HepG2 (cell line): ENCODE measurements around the gene HNRNPM. TPM values are rescaled to one million over a fixed set of nuclear protein-coding genes. Genes with fewer than 3 reads are reported as not detected.
A peak's percentile ranks its signal among the peaks of the same experiment; 100 is the strongest.
"Not testable (repeated sequence)": the region's sequence is repeated elsewhere in the genome, so short reads cannot be mapped to it uniquely, and the experiment has no call there.

Experiments
- ATAC-seq: fragments of 200-7000 bp; cut with Tn5 transposase; 3 replicates; pipeline ENCODE4 v1.9.1; 2020; ENCODE audit warnings: mild to moderate bottlenecking, moderate library complexity
- BruUV-seq: library from RNA; stranded (reverse); fragments of 400-500 nt; replicated peaks from 2 replicates; lab custom pipeline; 2021; lab: Mats Ljungman, UMichigan
- CTCF ChIA-PET: fragments of 300-600 bp; formaldehyde crosslinking; extraction: SDS; loops from one replicate; lab custom pipeline; 2021; ENCODE audit warnings: low total read pairs, inconsistent platforms, low intra/inter-chr PET ratio; lab: Yijun Ruan, JAX
- POLR2A ChIA-PET: fragments of 350-600 bp; sonication (Branson Sonifier 250); formaldehyde crosslinking; loops from one replicate; lab custom pipeline; 2020; ENCODE audit warnings: antibody characterized with exemption, inconsistent platforms; lab: Yijun Ruan, JAX
- DNase-seq: peaks from one replicate; pipeline ENCODE4 v3.0.0-alpha.2; 2015; ENCODE audit warnings: low spot score
- FAIRE-seq: peaks from 3 replicates; lab custom pipeline; 2011; peaks lifted over from hg19 to GRCh38; lab: Jason Lieb, UNC
- H2AFZ ChIP-seq: one replicate; pipeline ENCODE4 v1.6.1; 2011; ENCODE audit warnings: low read length, inconsistent platforms
- H3K27ac ChIP-seq: fragments of 300-600 bp; 3 replicates; pipeline ENCODE4 v1.8.0; 2011; ENCODE audit warnings: mixed run types, mild to moderate bottlenecking, mixed read lengths, low read length, inconsistent platforms; ENCODE audit not compliant: insufficient read depth; ENCODE audit errors: extremely low read length
- H3K27me3 ChIP-seq, 2 experiments: fragments of 200-600 bp in 1 of 2; 2 replicates in 1 of 2; 3 replicates in 1 of 2; pipeline versions ENCODE4 v1.6.0 to v1.8.0; 2011; ENCODE audit warnings: low read length in 2 of 2, mild to moderate bottlenecking in 2 of 2, moderate library complexity in 2 of 2, inconsistent platforms in 1 of 2; ENCODE audit not compliant: insufficient read depth in 2 of 2, control insufficient read depth in 1 of 2
- H3K36me3 ChIP-seq, 2 experiments: fragments of 200-600 bp in 1 of 2; replicated peaks in 1 of 2; 2 replicates in 1 of 2; 3 replicates in 1 of 2; pipeline versions ENCODE4 v1.5.1 to v1.8.0; 2011; ENCODE audit warnings: low read length in 2 of 2, inconsistent platforms in 1 of 2; ENCODE audit not compliant: insufficient read depth in 2 of 2, control insufficient read depth in 1 of 2
- H3K4me1 ChIP-seq: 2 replicates; pipeline ENCODE4 v1.5.1; 2012; ENCODE audit warnings: low read length, inconsistent platforms; ENCODE audit not compliant: insufficient read depth
- H3K4me2 ChIP-seq: 2 replicates; pipeline ENCODE4 v1.6.0; 2011; ENCODE audit warnings: low read depth, low read length, inconsistent platforms
- H3K4me3 ChIP-seq, 3 experiments: fragments of 200-600 bp in 1 of 3; sonication (generic), shearing (Covaris generic) in 1 of 3; replicated peaks in 1 of 3; 2 replicates each; pipeline ENCODE4 v1.5.1; 2011 to 2016; ENCODE audit warnings: low read length in 3 of 3, inconsistent platforms in 2 of 3, low read depth in 2 of 3, mild to moderate bottlenecking in 2 of 3, control low read depth in 1 of 3, mixed read lengths in 1 of 3; ENCODE audit not compliant: insufficient read depth in 1 of 3
- H3K79me2 ChIP-seq: one replicate; pipeline ENCODE4 v1.6.1; 2011; ENCODE audit warnings: low read length, inconsistent platforms; ENCODE audit not compliant: insufficient read depth
- H3K9ac ChIP-seq: 2 replicates; pipeline ENCODE4 v1.6.0; 2011; ENCODE audit warnings: mild to moderate bottlenecking, low read depth, low read length, inconsistent platforms; ENCODE audit not compliant: insufficient read depth
- H3K9me3 ChIP-seq: 2 replicates; pipeline ENCODE4 v1.5.1; 2012; ENCODE audit warnings: mild to moderate bottlenecking, low read length
- H4K20me1 ChIP-seq: 2 replicates; pipeline ENCODE4 v1.6.0; 2011; ENCODE audit warnings: inconsistent platforms, mild to moderate bottlenecking, low read length, moderate library complexity; ENCODE audit not compliant: insufficient read depth
- NONO ChIP-seq, 2 experiments: fragments of 450-650 bp in 1 of 2; sonication (generic) in 1 of 2; formaldehyde crosslinking in 1 of 2; IDR thresholded peaks in 1 of 2; conservative IDR thresholded peaks in 1 of 2; 2 replicates each; pipeline versions ENCODE4 v1.6.1 to v1.8.0; 2017 to 2022; ENCODE audit warnings: mild to moderate bottlenecking in 1 of 2, missing genetic modification reagents in 1 of 2, moderate library complexity in 1 of 2
- ZMYM3 ChIP-seq: sonication (generic); formaldehyde crosslinking; IDR thresholded peaks from 2 replicates; pipeline ENCODE4 v1.5.1; 2020; ENCODE audit warnings: mild to moderate bottlenecking, missing genetic modification reagents
- ZNF121 ChIP-seq: sonication (generic); formaldehyde crosslinking; IDR thresholded peaks from 2 replicates; pipeline ENCODE4 v1.5.0; 2020; ENCODE audit warnings: mild to moderate bottlenecking, missing genetic modification reagents
- ZNF460 ChIP-seq: sonication (generic); formaldehyde crosslinking; IDR thresholded peaks from 2 replicates; pipeline ENCODE4 v1.5.1; 2020; ENCODE audit warnings: missing genetic modification reagents, mild to moderate bottlenecking, borderline replicate concordance
- ZNF770 ChIP-seq: sonication (generic); formaldehyde crosslinking; IDR thresholded peaks from 2 replicates; pipeline ENCODE4 v1.5.0; 2020; ENCODE audit warnings: mild to moderate bottlenecking, missing genetic modification reagents
- WGBS: methylation state at CpG from one replicate; pipeline ENCODE4 v1.1.6; 2017; ENCODE audit warnings: low lambda C conversion rate; 5-methylcytosine and 5-hydroxymethylcytosine counted together
- in situ Hi-C: cut with HindIII; loops from 2 replicates; pipeline ENCODE4 v1.10.0; 2017; ENCODE audit warnings: low pct_unique_long_range_greater_than_20kb; ENCODE audit not compliant: extremely low pct_ligation_motif_present
- intact Hi-C: fragments of 100-400 bp; cut with micrococcal nuclease; formaldehyde crosslinking; loops from one replicate; pipeline ENCODE4 v1.10.0; 2022; ENCODE audit not compliant: unreplicated experiment
- polyA plus RNA-seq, 8 experiments: library from polyadenylated mRNA; depleted of rRNA in 3 of 8; stranded (reverse) in 7 of 8; unstranded in 1 of 8; fragments of >200 nt; fragmentation: Illumina TruSeq in 4 of 8; extraction: Trizol in 4 of 8; gene quantifications; 2 replicates each; pipeline versions ENCODE4 v1.2.1 to v1.2.3, GENCODE V29; 2011 to 2016; ENCODE audit warnings: low read depth in 4 of 8, missing spikeins in 1 of 8, mixed read lengths in 1 of 8; ENCODE audit not compliant: insufficient read depth in 1 of 8
- total RNA-seq, 5 experiments: library from RNA; depleted of rRNA; stranded (reverse); fragments of >200 nt; fragmentation: Illumina TruSeq; extraction: Trizol; gene quantifications; 2 replicates each; pipeline ENCODE4 v1.2.3, GENCODE V29; 2016; ENCODE audit warnings: low read depth in 1 of 5
- TF ChIP-seq, protein P1 (sequence below): sonication (generic); formaldehyde crosslinking; IDR thresholded peaks from 2 replicates; pipeline ENCODE4 v1.5.1; 2020; ENCODE audit warnings: mild to moderate bottlenecking, missing genetic modification reagents

Gene HNRNPM
- total and polyA plus RNA-seq, 2 of the 13 experiments (the other 11 are each of a cell fraction or from before 2014, with no cell fraction given) = 56.7 to 102 TPM

DNA sequence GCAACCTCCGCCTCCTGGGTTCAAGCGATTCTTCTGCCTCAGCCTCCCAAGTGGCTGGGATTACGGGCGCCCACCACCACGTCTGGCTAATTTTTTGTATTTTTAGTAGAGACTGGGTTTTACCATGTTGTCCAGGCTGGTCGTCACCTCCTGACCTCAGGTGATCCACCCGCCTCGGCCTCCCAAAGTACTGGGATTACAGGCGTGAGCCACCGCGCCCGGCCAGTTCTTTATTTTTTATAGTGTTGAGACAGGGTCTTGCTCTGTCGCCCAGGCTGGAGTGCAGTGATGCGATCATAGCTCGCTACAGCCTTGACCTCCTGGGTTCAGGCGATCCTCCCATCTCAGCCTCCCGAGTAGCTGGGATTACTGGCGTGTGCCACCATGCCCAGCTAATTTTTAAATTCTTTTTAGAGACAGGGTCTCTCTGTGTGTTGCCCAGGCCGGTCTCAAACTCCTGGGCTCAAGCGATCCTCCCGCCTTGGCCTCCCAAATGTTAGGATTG lies 69.8 kb downstream of the HNRNPM start:
- H3K36me3 ChIP-seq; H2AFZ ChIP-seq; ATAC-seq; FAIRE-seq; CTCF ChIA-PET; H3K79me2 ChIP-seq; H3K27me3 ChIP-seq; in situ Hi-C loops; intact Hi-C loops; DNase-seq; H4K20me1 ChIP-seq; H3K9me3 ChIP-seq; TF ChIP-seq NONO (IDR thresholded peaks at IDR 0.05): not testable (repeated sequence)
- peak overlapping the region; percentile 89 to 95 (median 90); a peak in 4 of 6 replicates for H3K4me3 ChIP-seq
- WGBS = 50% methylated on average over 21 of the region's 21 CpGs
- H3K4me2 ChIP-seq = peak overlapping the region; percentile 99
- peak overlapping the region; percentile 94 for H3K27ac ChIP-seq
- peaks cover 42% of the 10 kb centered on the region for H3K4me1 ChIP-seq
- TSS peak; percentile 88 for BruUV-seq
- TF ChIP-seq ZMYM3 = peak; percentile 21; the same call in 1 of the 2 replicates
- peak; percentile 91 for TF ChIP-seq ZNF770 (CRISPR knock-in tag)
- TF ChIP-seq, protein P1, sequence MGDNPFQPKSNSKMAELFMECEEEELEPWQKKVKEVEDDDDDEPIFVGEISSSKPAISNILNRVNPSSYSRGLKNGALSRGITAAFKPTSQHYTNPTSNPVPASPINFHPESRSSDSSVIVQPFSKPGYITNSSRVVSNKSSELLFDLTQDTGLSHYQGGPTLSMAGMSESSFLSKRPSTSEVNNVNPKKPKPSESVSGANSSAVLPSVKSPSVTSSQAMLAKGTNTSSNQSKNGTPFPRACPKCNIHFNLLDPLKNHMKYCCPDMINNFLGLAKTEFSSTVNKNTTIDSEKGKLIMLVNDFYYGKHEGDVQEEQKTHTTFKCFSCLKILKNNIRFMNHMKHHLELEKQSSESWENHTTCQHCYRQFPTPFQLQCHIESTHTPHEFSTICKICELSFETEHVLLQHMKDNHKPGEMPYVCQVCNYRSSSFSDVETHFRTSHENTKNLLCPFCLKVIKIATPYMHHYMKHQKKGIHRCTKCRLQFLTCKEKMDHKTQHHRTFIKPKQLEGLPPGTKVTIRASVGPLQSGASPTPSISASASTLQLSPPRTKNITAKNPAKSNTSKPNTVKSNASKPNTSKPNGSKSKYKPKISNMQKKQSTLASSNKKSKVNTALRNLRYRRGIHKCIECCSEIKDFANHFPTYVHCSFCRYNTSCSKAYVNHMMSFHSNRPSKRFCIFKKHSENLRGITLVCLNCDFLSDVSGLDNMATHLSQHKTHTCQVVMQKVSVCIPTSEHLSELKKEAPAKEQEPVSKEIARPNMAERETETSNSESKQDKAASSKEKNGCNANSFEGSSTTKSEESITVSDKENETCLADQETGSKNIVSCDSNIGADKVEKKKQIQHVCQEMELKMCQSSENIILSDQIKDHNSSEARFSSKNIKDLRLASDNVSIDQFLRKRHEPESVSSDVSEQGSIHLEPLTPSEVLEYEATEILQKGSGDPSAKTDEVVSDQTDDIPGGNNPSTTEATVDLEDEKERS = peak; percentile 17; the same call in 1 of the 2 replicates
- 0 out of 2 replicates have a peak, but pooled peaks have one; percentile 3 for TF ChIP-seq NONO (CRISPR knock-in tag; conservative IDR thresholded peaks at IDR 0.05)
- TF ChIP-seq ZNF121 (CRISPR knock-in tag) = peak; percentile 55; the same call in 1 of the 2 replicates
- TF ChIP-seq ZNF460 (CRISPR knock-in tag) = peak; percentile 8; the same call in 1 of the 2 replicates
- H3K9ac ChIP-seq = peak overlapping the region; percentile 96
- POLR2A ChIA-PET = interaction anchor here (0.8 to 4.0 kb wide), 24 partner anchors 9 to 193 kb away, joined by 3 to 125 read pairs (median 6); partner anchors contain the start of genes HNRNPM, MARCHF2, NDUFA7 and NFILZ
